Regular cardiac myocyte (primary cell): ENCODE measurements around the gene CCL16. TPM values are rescaled to one million over a fixed set of nuclear protein-coding genes. Genes with fewer than 3 reads are reported as not detected.

Experiments used
- total RNA-seq: library from RNA; depleted of rRNA; stranded (reverse); fragments of >200 nt; gene quantifications from 2 replicates; pipeline ENCODE4 v1.2.3, GENCODE V29; 2014

The CCL16 gene, protein sequence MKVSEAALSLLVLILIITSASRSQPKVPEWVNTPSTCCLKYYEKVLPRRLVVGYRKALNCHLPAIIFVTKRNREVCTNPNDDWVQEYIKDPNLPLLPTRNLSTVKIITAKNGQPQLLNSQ
- not detected in 2 replicates for total RNA-seq

DNA sequence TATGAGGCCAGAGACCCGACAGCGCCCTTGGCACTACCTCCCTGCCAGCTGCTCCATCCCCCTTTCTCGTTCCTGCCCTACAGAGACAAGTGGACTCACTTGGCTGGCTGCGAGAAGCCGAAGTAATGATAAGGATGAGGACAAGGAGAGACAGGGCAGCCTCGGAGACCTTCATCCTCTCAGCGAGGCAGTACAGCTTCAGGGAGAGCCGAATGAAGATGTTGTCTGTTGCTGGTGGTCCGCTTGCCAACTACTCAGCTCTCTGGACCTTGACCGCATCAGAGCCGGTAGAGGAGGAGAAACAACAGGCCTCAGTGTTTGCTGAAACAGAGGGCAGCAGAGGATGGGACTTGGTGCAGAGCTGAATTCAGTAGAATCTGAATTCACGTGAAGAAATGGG is at the start of gene CCL16:
CCL16 (minus strand) TSS at position 252 of the 400 bp plus-strand sequence; CDS start at position 175, 77 bp downstream.

DNA sequence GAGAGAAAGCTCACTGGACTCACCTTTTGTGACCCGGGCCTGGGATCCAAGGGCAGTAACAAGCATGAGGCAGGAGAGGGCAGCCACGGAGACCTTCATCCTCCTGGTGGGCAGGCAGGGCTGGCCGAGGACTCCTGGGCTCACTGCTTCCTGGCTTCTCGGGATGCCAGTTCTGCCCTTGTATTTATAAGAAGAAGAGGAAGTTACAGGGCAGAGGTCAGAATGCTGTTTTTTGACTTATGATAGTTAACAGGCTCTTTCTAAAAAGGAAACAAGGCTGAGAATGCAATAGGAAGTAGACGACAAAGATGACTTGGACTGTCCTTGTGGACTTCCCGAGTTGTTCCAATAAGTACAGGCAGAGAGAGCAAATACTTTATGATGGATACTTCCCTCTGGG is 36.5 kb upstream of the CCL16 start, which contains the start of gene CCL23:
CCL23 (minus strand) TSS at position 174 of the 400 bp plus-strand sequence; CDS start at position 99, 75 bp downstream.

DNA sequence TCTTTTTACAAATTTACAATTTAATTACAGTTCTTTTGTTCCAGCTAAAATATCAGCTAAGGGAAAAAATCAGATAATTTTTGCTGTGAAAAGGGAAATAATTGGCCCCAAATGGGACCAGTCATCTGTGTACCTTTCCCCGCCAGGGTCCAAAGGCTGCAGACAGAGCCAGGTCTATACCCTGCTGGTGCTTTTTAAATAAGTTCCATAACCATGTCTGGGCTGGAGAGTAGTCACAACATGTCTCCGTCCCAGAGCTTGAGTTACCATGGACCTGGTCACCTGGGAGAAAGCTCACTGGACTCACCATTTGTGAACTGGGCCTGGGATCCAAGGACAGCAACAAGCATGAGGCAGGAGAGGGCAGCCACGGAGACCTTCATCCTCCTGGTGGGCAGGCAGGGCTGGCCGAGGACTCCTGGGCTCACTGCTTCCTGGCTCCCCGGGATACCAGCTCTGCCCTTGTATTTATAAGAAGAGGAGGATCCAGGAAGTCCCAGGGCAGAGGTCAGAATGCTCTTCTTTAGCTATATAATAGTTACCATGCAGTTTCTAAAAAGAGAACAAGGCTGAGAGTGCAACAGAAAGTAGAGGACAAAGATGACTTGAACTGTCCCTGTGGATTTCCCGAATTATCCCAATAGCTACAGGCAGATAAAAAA is 19.9 kb upstream of the CCL16 start, which contains the start of gene CCL15:
CCL15 (minus strand) TSS at position 444 of the 662 bp plus-strand sequence; CDS start at position 383, 61 bp downstream.

DNA sequence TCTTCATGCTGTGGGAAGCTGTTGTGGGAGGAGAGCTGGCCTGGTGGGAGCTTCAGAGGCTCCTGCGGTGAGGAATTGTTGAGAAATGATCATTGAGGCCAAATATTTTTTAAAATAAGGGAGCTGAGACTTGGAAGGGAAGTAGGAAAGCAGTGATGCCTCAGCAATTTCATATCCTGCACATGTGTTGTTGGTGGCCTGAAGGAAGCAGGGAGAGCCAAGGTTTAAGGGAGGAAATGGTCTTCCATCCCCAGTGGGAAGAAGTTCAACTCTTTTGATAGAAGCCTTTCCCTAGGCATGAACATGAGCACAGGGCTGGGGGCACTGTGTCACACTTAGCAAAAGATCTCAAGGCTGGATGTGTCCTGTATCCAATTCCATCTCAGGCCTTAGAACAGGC is 5.3 kb upstream of the CCL16 start, which contains the start of gene CCL14:
CCL14 (minus strand) TSS at position 87 of the 400 bp plus-strand sequence; CDS start at position 7, 80 bp downstream.

DNA sequence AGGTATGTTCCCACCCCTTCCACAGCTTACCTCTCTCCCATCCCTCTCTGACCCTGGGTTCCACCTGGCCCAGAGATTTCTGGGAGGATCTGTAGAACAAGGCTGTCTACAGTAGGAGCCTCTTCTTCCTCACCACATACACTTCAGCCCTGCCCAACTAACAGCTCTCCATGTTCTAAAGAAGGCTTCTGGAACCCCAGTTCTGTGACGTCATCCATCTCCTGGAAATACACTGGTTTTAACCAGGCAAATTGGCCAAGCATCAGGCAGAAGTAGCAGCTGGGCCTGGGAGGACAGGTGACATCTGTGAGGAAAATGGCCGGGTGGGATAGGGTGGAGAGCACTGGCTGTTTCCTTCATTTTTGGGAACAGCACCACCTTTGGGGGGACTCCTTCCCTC is 37.8 kb downstream of the CCL16 start, which contains the start of gene LYZL6:
LYZL6 (minus strand) TSS at position 177 of the 400 bp plus-strand sequence. CDS start 4,357 bp downstream, outside the sequence.

DNA sequence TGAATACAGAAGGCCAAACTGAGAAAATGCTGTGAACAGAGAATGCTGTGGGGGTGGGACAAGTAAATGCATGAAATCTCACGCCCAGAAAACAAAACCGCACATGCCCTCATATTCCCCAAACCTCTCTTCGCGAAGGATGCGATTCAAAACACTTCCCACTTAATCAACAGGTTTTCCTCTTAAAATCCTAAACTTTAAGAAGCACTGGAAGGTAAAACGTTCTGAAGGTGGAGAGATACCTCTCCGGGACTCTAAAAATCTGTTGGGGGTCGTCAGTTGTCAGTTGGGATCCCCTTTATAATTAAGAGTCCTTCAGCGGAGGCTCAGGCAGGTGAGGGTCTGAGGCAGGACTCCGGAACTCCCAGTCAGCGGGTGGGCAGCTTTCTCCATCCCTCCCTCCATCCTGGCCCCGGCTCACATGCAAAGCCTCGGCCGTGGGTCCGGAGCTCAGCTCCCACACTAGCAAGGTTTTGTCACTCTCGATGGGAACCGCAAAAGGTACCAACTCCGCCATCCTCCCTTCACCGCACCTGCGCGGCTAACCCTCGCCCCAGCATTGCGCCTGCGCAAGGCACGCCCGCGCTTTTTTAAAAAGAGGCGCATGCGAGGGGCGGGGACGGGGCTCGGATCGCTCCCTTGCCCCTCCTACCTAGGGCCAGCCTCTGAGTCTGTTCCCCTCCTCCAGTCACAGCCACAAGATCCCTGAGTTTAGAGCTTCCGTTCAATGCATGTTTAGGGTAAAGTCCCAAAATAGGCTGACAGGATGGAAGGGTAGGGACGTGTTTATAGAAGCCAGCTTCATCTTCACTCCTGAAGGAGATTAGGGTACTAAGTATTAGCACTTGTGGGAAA is 50.9 kb downstream of the CCL16 start, which contains the start of gene RDM1:
RDM1 (minus strand) TSS at position 563 of the 855 bp plus-strand sequence; CDS start at position 517, 46 bp downstream.

Other genes with a start within 250 kb of the CCL16 start
- 1.2 and 3.9 TPM in 2 replicates for gene RASL10B, start 249.9 kb downstream of the CCL16 start, total RNA-seq
- 0.28 TPM in 1 of 2 replicates, not detected in the other for gene GAS2L2, start 228.3 kb downstream of the CCL16 start, total RNA-seq
- not detected in 2 replicates for gene C17orf50, start 220.6 kb downstream of the CCL16 start, total RNA-seq
- 0.28 and 0.38 TPM in 2 replicates for gene MMP28, start 185.9 kb downstream of the CCL16 start, total RNA-seq
- gene TAF15, start 172.0 kb downstream of the CCL16 start, total RNA-seq = 44.5 and 62.1 TPM in 2 replicates
- gene HEATR9, start 112.6 kb downstream of the CCL16 start, total RNA-seq = not detected in 2 replicates
- 0.28 TPM in 1 of 2 replicates, not detected in the other for gene CCL5, start 101.1 kb downstream of the CCL16 start, total RNA-seq
- 0.28 and 1.3 TPM in 2 replicates for gene RDM1, start 50.7 kb downstream of the CCL16 start, total RNA-seq
- gene LYZL6, start 37.8 kb downstream of the CCL16 start, total RNA-seq = not detected in 2 replicates
- not detected in 2 replicates for gene CCL14, start 5.2 kb upstream of the CCL16 start, total RNA-seq
- gene CCL15, start 20.1 kb upstream of the CCL16 start, total RNA-seq = not detected in 2 replicates
- not detected in 2 replicates for gene CCL23, start 36.5 kb upstream of the CCL16 start, total RNA-seq
- gene CCL18, start 82.8 kb upstream of the CCL16 start, total RNA-seq = not detected in 2 replicates
- gene CCL3, start 108.6 kb upstream of the CCL16 start, total RNA-seq = 0.56 TPM in 1 of 2 replicates, not detected in the other
- gene CCL4, start 122.3 kb upstream of the CCL16 start, total RNA-seq = not detected in 2 replicates
- gene TBC1D3B, start 195.1 kb upstream of the CCL16 start, total RNA-seq = 0.56 TPM in 1 of 2 replicates, not detected in the other
- gene CCL3L1, start 215.3 kb upstream of the CCL16 start, total RNA-seq = not detected in 2 replicates
- gene CCL4L2, start 229.6 kb upstream of the CCL16 start, total RNA-seq = 0.56 TPM in 1 of 2 replicates, not detected in the other